ENCODE results near the gene SUPV3L1. TPM values are rescaled to one million over a fixed set of nuclear protein-coding genes. Genes with fewer than 3 reads are reported as not detected.

Gene SUPV3L1
- total and polyA plus RNA-seq, 9 of the 15 experiments (the other 6 are each of a cell fraction or from before 2014, with no cell fraction given) = 45.2 to 156 (median 92.6) TPM

DNA sequence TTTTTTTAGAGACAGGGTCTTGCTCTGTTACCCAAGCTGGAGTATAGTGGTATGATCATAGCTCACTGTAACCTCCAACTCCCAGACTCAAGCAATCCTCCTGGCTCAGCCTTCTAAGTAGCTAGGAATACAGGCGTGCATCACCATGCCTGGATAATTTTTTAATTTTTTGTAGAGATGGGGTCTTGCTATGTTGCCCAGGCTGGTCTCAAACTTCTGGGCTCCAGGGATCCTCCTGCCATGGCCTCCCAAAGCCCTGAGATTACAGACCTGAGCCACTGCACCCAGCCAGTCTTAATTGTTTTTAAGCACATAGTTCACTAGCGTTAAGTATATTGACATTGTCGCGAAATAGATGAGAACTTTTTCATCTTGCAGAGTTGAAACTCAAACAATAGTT lies 2.0 kb downstream of the SUPV3L1 start:
- ATAC-seq (no peak), FAIRE-seq (no peak), DNase-seq (ENCODE audit: extremely low read depth in 1 of 4, low spot score in 3 of 4) (no peak)
- Histone ChIP-seq H3K4me3 (no peak overlapping the region), H2AFZ (ENCODE audit: low read depth, low read length) (no peak overlapping the region), H3K27ac (ENCODE audit: extremely low read depth, low read depth, low read length) (no peak overlapping the region), H3K9me3 (replicated peaks; ENCODE audit: control insufficient read depth, insufficient read depth, low read depth, low read length) (no peaks in the 10 kb centered on the region), H3K36me3 (ENCODE audit: control insufficient read depth, insufficient read depth, low read length) (peaks cover 47% of the 10 kb centered on the region), H3K9me1 (ENCODE audit: control insufficient read depth, insufficient read depth, low read length) (no peaks in the 10 kb centered on the region), H3K4me1 (replicated peaks in 1 of 2; ENCODE audit: control insufficient read depth in 2 of 2, insufficient read depth in 2 of 2, low read length in 2 of 2) (peaks cover 7 to 8% of the 10 kb centered on the region in 2 experiments; a peak in 3 of 5 replicates), H3K4me2 (ENCODE audit: insufficient read depth, low read length) (no peak overlapping the region), H3K27me3 (ENCODE audit: control insufficient read depth in 2 of 2, insufficient read depth in 2 of 2, low read length in 2 of 2) (no peaks in the 10 kb centered on the region), H3K79me2 (ENCODE audit: control insufficient read depth, insufficient read depth, low read length) (peaks cover 72% of the 10 kb centered on the region), H4K20me1 (replicated peaks; ENCODE audit: control insufficient read depth, insufficient read depth, low read length) (peaks cover 4% of the 10 kb centered on the region; the same call in 1 of the 2 replicates), H3K9ac (ENCODE audit: insufficient read depth in 1 of 2, low read depth in 2 of 2, low read length in 2 of 2) (no peak overlapping the region)
- in situ Hi-C loops (cut with MboI) (no loop called here), intact Hi-C loops (cut with micrococcal nuclease) (no loop called here)
- ChIA-PET CTCF (ENCODE audit: low intra/inter-chr PET ratio) (no interaction called here), POLR2A (interaction anchor here (0.7 kb wide), 1 partner anchor 152 kb away, joined by 4 read pairs; no protein-coding TSS in a partner anchor)
- TF ChIP-seq ZNF121 (CRISPR knock-in tag; conservative IDR thresholded peaks at IDR 0.05) (peak; percentile 94), CHCHD3 (CRISPR knock-in tag; IDR thresholded peaks at IDR 0.05) (no peak)
- BruUV-seq (replicated peaks) = no TSS peak
- 91% methylated on average over 4 of the region's 4 CpGs for WGBS (ENCODE audit: insufficient coverage, low coverage, missing lambda C conversion rate)

DNA sequence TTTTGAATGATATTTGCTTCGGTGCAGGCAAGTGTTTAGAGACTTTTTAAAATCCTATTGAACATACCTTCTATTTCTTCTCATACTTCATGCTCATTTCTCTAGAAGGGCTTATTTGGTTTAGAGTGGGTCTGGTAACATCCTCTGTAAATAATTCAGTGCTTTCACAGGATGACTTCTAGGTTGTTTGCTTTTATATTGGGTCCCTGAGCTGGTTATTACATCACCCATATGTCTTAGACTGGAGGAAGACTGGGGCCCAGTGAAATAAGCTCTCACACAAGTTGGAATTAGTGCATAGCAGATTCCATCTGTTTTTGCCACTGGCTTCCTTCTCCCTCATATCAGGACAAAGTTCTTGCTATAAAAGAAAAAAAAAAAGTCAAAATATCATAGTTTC lies 6.5 kb downstream of the SUPV3L1 start:
- ChIA-PET CTCF (ENCODE audit: low intra/inter-chr PET ratio) (interaction anchor here (0.9 kb wide), 1 partner anchor 94 kb away, joined by 5 read pairs; no protein-coding TSS in a partner anchor), POLR2A (interaction anchor here (0.5 to 1.9 kb wide), 6 partner anchors 10 to 235 kb away, joined by 3 to 12 read pairs (median 3); no protein-coding TSS in a partner anchor)
- no peaks in the 10 kb centered on the region for H3K9me3 ChIP-seq (replicated peaks; ENCODE audit: control insufficient read depth, insufficient read depth, low read depth, low read length)
- in situ Hi-C loops (cut with MboI) = no loop called here
- BruUV-seq (replicated peaks) = no TSS peak
- no peak overlapping the region for H2AFZ ChIP-seq (ENCODE audit: low read depth, low read length)
- peaks cover 49% of the 10 kb centered on the region for H3K79me2 ChIP-seq (ENCODE audit: control insufficient read depth, insufficient read depth, low read length)
- no peak for FAIRE-seq
- peaks cover 87% of the 10 kb centered on the region for H3K36me3 ChIP-seq (ENCODE audit: control insufficient read depth, insufficient read depth, low read length)
- no peak for DNase-seq (ENCODE audit: extremely low read depth in 1 of 4, low spot score in 3 of 4)
- no peak for ATAC-seq
- no peak overlapping the region for H3K4me2 ChIP-seq (ENCODE audit: insufficient read depth, low read length)
- TF ChIP-seq CEBPG (CRISPR knock-in tag; IDR thresholded peaks at IDR 0.05) = no peak
- TF ChIP-seq CEBPG (tag; conservative IDR thresholded peaks at IDR 0.05 in 1 of 2, IDR thresholded peaks at IDR 0.05 in 1 of 2) = peak in 1 of 2 experiments; percentile 71; a peak in 2 of 4 replicates
- TF ChIP-seq HMG20A (CRISPR knock-in tag; conservative IDR thresholded peaks at IDR 0.05) = no peak
- intact Hi-C loops (cut with micrococcal nuclease) = no loop called here
- WGBS (ENCODE audit: insufficient coverage, low coverage, missing lambda C conversion rate) = 89% methylated on average over 1 of the region's 1 CpG
- H3K4me1 ChIP-seq (replicated peaks in 1 of 2; ENCODE audit: control insufficient read depth in 2 of 2, insufficient read depth in 2 of 2, low read length in 2 of 2) = peaks cover 0 to 2% of the 10 kb centered on the region in 2 experiments; a peak in 1 of 5 replicates
- no peak overlapping the region for H3K27ac ChIP-seq (ENCODE audit: extremely low read depth, low read depth, low read length)
- H4K20me1 ChIP-seq (replicated peaks; ENCODE audit: control insufficient read depth, insufficient read depth, low read length) = no peaks in the 10 kb centered on the region
- H3K4me3 ChIP-seq = no peak overlapping the region
- no peak overlapping the region for H3K9ac ChIP-seq (ENCODE audit: insufficient read depth in 1 of 2, low read depth in 2 of 2, low read length in 2 of 2)
- no peaks in the 10 kb centered on the region for H3K27me3 ChIP-seq (ENCODE audit: control insufficient read depth in 2 of 2, insufficient read depth in 2 of 2, low read length in 2 of 2)
- no peaks in the 10 kb centered on the region for H3K9me1 ChIP-seq (ENCODE audit: control insufficient read depth, insufficient read depth, low read length)

Data from K562 (cell line).